K562 (cell line): Measurements from ENCODE around the gene TFAP2B. TPM values are rescaled to one million over a fixed set of nuclear protein-coding genes. Genes with fewer than 3 reads are reported as not detected.
A peak's percentile ranks its signal among the peaks of the same experiment; 100 is the strongest.

Source experiments
- ATAC-seq: fragments of 200-7000 bp; cut with Tn5 transposase; 3 replicates; pipeline ENCODE4 v1.9.1; 2020; ENCODE audit warnings: moderate library complexity
- BruUV-seq: library from RNA; stranded (reverse); fragments of 400-500 nt; replicated peaks from 2 replicates; lab custom pipeline; 2021; lab: Mats Ljungman, UMichigan
- CTCF ChIA-PET: fragments of 300-600 bp; formaldehyde crosslinking; extraction: SDS; loops from one replicate; lab custom pipeline; 2021; ENCODE audit warnings: low intra/inter-chr PET ratio; lab: Yijun Ruan, JAX
- POLR2A ChIA-PET: fragments of 300-600, 350-650 bp; sonication (Branson Sonifier 250); formaldehyde crosslinking; extraction: SDS; loops from one replicate; lab custom pipeline; 2021; ENCODE audit warnings: antibody characterized with exemption, inconsistent platforms; lab: Yijun Ruan, JAX
- DNase-seq, 4 experiments: peaks; one replicate each; pipeline versions ENCODE4 v3.0.0 to v3.0.0-alpha.2; 2011 to 2018; ENCODE audit warnings: low spot score in 3 of 4, mixed read lengths in 3 of 4; ENCODE audit errors: extremely low read depth in 1 of 4
- FAIRE-seq: peaks from 2 replicates; lab custom pipeline; 2011; peaks lifted over from hg19 to GRCh38; lab: Jason Lieb, UNC
- H2AFZ ChIP-seq: 2 replicates; pipeline ENCODE4 v1.6.0; 2011; ENCODE audit warnings: low read depth, low read length, control low read depth, inconsistent platforms
- H3K27ac ChIP-seq: fragments of 200-600 bp; 3 replicates; pipeline ENCODE4 v1.8.0; 2011; ENCODE audit warnings: low read depth, mild to moderate bottlenecking, control low read depth, inconsistent platforms, low read length, moderate library complexity, mixed read lengths; ENCODE audit errors: extremely low read depth
- H3K27me3 ChIP-seq, 2 experiments: fragments of 300-600 bp in 1 of 2; 2 replicates in 1 of 2; 3 replicates in 1 of 2; pipeline versions ENCODE4 v1.6.0 to v1.8.0; 2011; ENCODE audit warnings: inconsistent platforms in 2 of 2, low read length in 2 of 2, mild to moderate bottlenecking in 1 of 2, mixed read lengths in 1 of 2, moderate library complexity in 1 of 2; ENCODE audit not compliant: control insufficient read depth in 2 of 2, insufficient read depth in 2 of 2
- H3K36me3 ChIP-seq: fragments of 300-600 bp; 3 replicates; pipeline ENCODE4 v1.8.0; 2011; ENCODE audit warnings: mild to moderate bottlenecking, low read length, inconsistent platforms; ENCODE audit not compliant: control insufficient read depth, insufficient read depth
- H3K4me1 ChIP-seq, 2 experiments: fragments of 200-600 bp in 1 of 2; replicated peaks in 1 of 2; 2 replicates in 1 of 2; 3 replicates in 1 of 2; pipeline versions ENCODE4 v1.5.1 to v1.8.0; 2011; ENCODE audit warnings: inconsistent platforms in 2 of 2, low read length in 2 of 2, mild to moderate bottlenecking in 1 of 2, mixed read lengths in 1 of 2, moderate library complexity in 1 of 2; ENCODE audit not compliant: control insufficient read depth in 2 of 2, insufficient read depth in 2 of 2
- H3K4me2 ChIP-seq: 2 replicates; pipeline ENCODE4 v1.6.1; 2011; ENCODE audit warnings: low read length, control low read depth, inconsistent platforms, mixed read lengths; ENCODE audit not compliant: insufficient read depth
- H3K4me3 ChIP-seq: fragments of 200-600 bp; sonication (generic), shearing (Covaris generic); 2 replicates; pipeline ENCODE4 v1.5.1; 2016; ENCODE audit warnings: control low read depth, inconsistent platforms
- H3K79me2 ChIP-seq: fragments of 200-600 bp; 3 replicates; pipeline ENCODE4 v1.8.0; 2011; ENCODE audit warnings: low read length, inconsistent platforms; ENCODE audit not compliant: control insufficient read depth, insufficient read depth
- H3K9ac ChIP-seq, 2 experiments: 2 replicates each; pipeline versions ENCODE4 v1.6.0 to v1.6.1; 2011; ENCODE audit warnings: low read depth in 2 of 2, low read length in 2 of 2, control low read depth in 1 of 2, inconsistent platforms in 1 of 2, mild to moderate bottlenecking in 1 of 2, mixed read lengths in 1 of 2; ENCODE audit not compliant: insufficient read depth in 1 of 2
- H3K9me1 ChIP-seq: one replicate; pipeline ENCODE4 v1.6.0; 2011; ENCODE audit warnings: inconsistent platforms, mild to moderate bottlenecking, low read length, moderate library complexity; ENCODE audit not compliant: control insufficient read depth, insufficient read depth
- H3K9me3 ChIP-seq: replicated peaks from 2 replicates; pipeline ENCODE4 v1.5.1; 2011; ENCODE audit warnings: low read depth, low read length, inconsistent platforms; ENCODE audit not compliant: control insufficient read depth, insufficient read depth
- H4K20me1 ChIP-seq: replicated peaks from 2 replicates; pipeline ENCODE4 v1.6.1; 2011; ENCODE audit warnings: low read length, inconsistent platforms, mixed read lengths; ENCODE audit not compliant: control insufficient read depth, insufficient read depth
- CBX8 ChIP-seq: fragments of 200-600 bp; sonication (generic); IDR thresholded peaks from 2 replicates; pipeline ENCODE4 v1.6.1; 2012; ENCODE audit warnings: borderline replicate concordance, mixed run types, low read depth, mild to moderate bottlenecking, moderate library complexity, mixed read lengths, low read length, control low read depth, inconsistent platforms; ENCODE audit not compliant: poor library complexity, severe bottlenecking; ENCODE audit errors: extremely low read depth
- HSF4 ChIP-seq: fragments of 250-450 bp; sonication (Bioruptor Pico); IDR thresholded peaks from 2 replicates; pipeline ENCODE4 v2.1.2; 2022; ENCODE audit warnings: mild to moderate bottlenecking, moderate library complexity, borderline replicate concordance
- KDM5B ChIP-seq: fragments of 200-600 bp; sonication (generic); IDR thresholded peaks from 2 replicates; pipeline ENCODE4 v1.6.1; 2012; ENCODE audit warnings: low read depth, mild to moderate bottlenecking, moderate library complexity, low read length, control low read depth, inconsistent platforms; ENCODE audit not compliant: insufficient replicate concordance
- MCM2 ChIP-seq: fragments of 450-650 bp; IDR thresholded peaks from 2 replicates; pipeline ENCODE4 v1.6.1; 2017; ENCODE audit warnings: low read depth, mild to moderate bottlenecking
- NCOA1 ChIP-seq: fragments of 450-650 bp; IDR thresholded peaks from 2 replicates; pipeline ENCODE4 v1.6.1; 2016; ENCODE audit warnings: low read depth
- RFX1 ChIP-seq: fragments of 450-650 bp; IDR thresholded peaks from 2 replicates; pipeline ENCODE4 v1.6.1; 2016; ENCODE audit warnings: mild to moderate bottlenecking, moderate library complexity
- ZNF695 ChIP-seq: fragments of 450-650 bp; formaldehyde crosslinking; IDR thresholded peaks from 2 replicates; pipeline ENCODE4 v1.4.0; 2020; ENCODE audit warnings: mild to moderate bottlenecking, moderate library complexity
- ZNF75A ChIP-seq: fragments of 450-650 bp; formaldehyde crosslinking; IDR thresholded peaks from 2 replicates; pipeline ENCODE4 v1.4.0; 2020; ENCODE audit warnings: mild to moderate bottlenecking
- WGBS: fragments of 100-300 bp; shearing (Covaris generic); methylation state at CpG from one replicate; pipeline ENCODE4 v1.1.6; 2016; ENCODE audit warnings: low coverage, mixed read lengths; ENCODE audit not compliant: insufficient coverage; ENCODE audit errors: missing lambda C conversion rate; 5-methylcytosine and 5-hydroxymethylcytosine counted together
- in situ Hi-C: fragments of 300-500 bp; cut with MboI; formaldehyde crosslinking; loops from 4 replicates; pipeline ENCODE4 v1.15.0; 2018; ENCODE audit warnings: inconsistent platforms, mixed read lengths
- intact Hi-C: fragments of 100-400 bp; cut with micrococcal nuclease; formaldehyde crosslinking; loops from 2 replicates; pipeline ENCODE4 v1.14.2; 2022
- polyA plus RNA-seq, 8 experiments: library from polyadenylated mRNA; depleted of rRNA in 4 of 8; stranded (reverse) in 5 of 8; unstranded in 3 of 8; fragments of >200 nt; fragmentation: Nextera tagmentation in 2 of 8; fragmentation: Illumina TruSeq in 1 of 8; extraction: Ambion mirVana in 2 of 8; extraction: Trizol in 1 of 8; gene quantifications; 2 replicates each; pipeline versions ENCODE4 v1.2.1 to v1.2.3, GENCODE V29; 2011 to 2014; ENCODE audit warnings: inconsistent platforms in 1 of 8, missing spikeins in 1 of 8
- total RNA-seq, 7 experiments: library from RNA; depleted of rRNA in 6 of 7; stranded (reverse); fragments of >200 nt in 6 of 7; fragmentation: Illumina TruSeq in 2 of 7; extraction: Trizol in 2 of 7; gene quantifications; 2 replicates each; pipeline versions ENCODE4 v1.2.1 to v1.2.3, GENCODE V29; 2011 to 2021; ENCODE audit warnings: low replicate concordance in 1 of 7
- TF ChIP-seq, protein P1 (sequence below): fragments of 450-650 bp; IDR thresholded peaks from 2 replicates; pipeline ENCODE4 v1.6.1; 2017; ENCODE audit warnings: antibody characterized with exemption
- TF ChIP-seq, protein P2 (sequence below): fragments of 200-400 bp; formaldehyde crosslinking; IDR thresholded peaks from 2 replicates; pipeline ENCODE4 v1.6.1; 2017; ENCODE audit warnings: mild to moderate bottlenecking, low read depth, low read length, moderate library complexity
- TF ChIP-seq, protein P3 (sequence below): IDR thresholded peaks from 3 replicates; pipeline ENCODE4 v1.6.1; 2011; ENCODE audit warnings: borderline replicate concordance, mild to moderate bottlenecking; ENCODE audit not compliant: insufficient read length, insufficient read depth
- TF ChIP-seq, protein P4 (sequence below): fragments of 450-650 bp; conservative IDR thresholded peaks from 2 replicates; pipeline ENCODE4 v1.6.1; 2016; ENCODE audit warnings: missing genetic modification characterization, low read depth, mild to moderate bottlenecking, control low read depth, missing compliant biosample characterization
- TF ChIP-seq, protein P5 (sequence below): sonication (generic); formaldehyde crosslinking; IDR thresholded peaks from 2 replicates; pipeline ENCODE4 v1.8.1; 2022; ENCODE audit warnings: missing genetic modification reagents

Gene TFAP2B
- total and polyA plus RNA-seq, 9 of the 15 experiments (the other 6 are each of a cell fraction or from before 2014, with no cell fraction given) = not detected

DNA sequence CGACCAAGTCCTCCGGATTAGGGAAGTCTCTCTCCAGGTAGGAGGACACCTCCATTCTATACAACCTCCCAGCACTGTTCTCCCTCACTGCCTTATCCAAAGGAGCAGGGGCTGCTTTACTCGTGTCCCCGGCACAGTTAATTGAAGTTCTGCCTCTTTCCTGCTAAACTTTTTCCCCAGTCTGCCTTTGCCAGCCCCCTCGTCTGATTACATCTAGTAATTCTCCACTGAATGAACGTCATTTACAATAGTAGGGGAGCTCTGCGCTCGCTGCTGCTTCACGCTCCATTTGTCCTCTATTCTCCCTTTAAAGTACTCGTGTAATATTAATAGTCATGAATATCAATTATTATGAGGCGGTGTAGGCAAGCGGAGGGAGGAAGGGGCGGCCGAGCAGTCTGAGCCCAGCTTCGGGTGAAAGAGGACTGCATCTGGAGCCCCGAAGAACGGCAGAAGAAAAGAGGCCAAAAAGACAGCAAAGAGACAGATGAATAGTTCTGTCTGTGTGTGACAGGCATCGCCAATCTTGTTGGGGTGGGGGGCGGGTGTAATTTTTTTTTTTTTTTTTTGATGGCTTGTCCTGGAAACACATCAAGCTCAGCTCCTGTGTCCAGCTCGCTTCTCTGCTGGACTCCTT, 2.9 kb downstream of the TFAP2B start:
- no peaks in the 10 kb centered on the region for H3K79me2 ChIP-seq
- FAIRE-seq = no peak
- H3K9me3 ChIP-seq = 0 out of 2 replicates have a peak, but pooled peaks cover 3% of the 10 kb centered on the region
- H3K4me2 ChIP-seq = peak overlapping the region; percentile 41
- peaks cover 9 to 15% of the 10 kb centered on the region in 2 experiments; a peak in 4 of 5 replicates for H3K4me1 ChIP-seq
- no peaks in the 10 kb centered on the region for H3K9me1 ChIP-seq
- H2AFZ ChIP-seq = peak overlapping the region; percentile 82
- no peak overlapping the region for H3K9ac ChIP-seq
- CTCF ChIA-PET = no interaction called here
- BruUV-seq = no TSS peak
- ATAC-seq = no peak
- POLR2A ChIA-PET = interaction anchor here (0.7 to 1.4 kb wide), 2 partner anchors 10 to 557 kb away, joined by 3 to 4 read pairs; no protein-coding TSS in a partner anchor
- no peaks in the 10 kb centered on the region for H3K36me3 ChIP-seq
- in situ Hi-C loops (loop anchor here (25.0 kb wide), 2 partner anchors 716 to 1191 kb away; no protein-coding TSS in a partner anchor), intact Hi-C loops (no loop called here)
- no peak overlapping the region for H3K4me3 ChIP-seq
- no peak for DNase-seq
- no peak overlapping the region for H3K27ac ChIP-seq
- H4K20me1 ChIP-seq = no peaks in the 10 kb centered on the region
- WGBS = 45% methylated on average over 17 of the region's 20 CpGs
- H3K27me3 ChIP-seq = no peaks in the 10 kb centered on the region
- TF ChIP-seq RFX1 = no peak
- TF ChIP-seq, protein P1, sequence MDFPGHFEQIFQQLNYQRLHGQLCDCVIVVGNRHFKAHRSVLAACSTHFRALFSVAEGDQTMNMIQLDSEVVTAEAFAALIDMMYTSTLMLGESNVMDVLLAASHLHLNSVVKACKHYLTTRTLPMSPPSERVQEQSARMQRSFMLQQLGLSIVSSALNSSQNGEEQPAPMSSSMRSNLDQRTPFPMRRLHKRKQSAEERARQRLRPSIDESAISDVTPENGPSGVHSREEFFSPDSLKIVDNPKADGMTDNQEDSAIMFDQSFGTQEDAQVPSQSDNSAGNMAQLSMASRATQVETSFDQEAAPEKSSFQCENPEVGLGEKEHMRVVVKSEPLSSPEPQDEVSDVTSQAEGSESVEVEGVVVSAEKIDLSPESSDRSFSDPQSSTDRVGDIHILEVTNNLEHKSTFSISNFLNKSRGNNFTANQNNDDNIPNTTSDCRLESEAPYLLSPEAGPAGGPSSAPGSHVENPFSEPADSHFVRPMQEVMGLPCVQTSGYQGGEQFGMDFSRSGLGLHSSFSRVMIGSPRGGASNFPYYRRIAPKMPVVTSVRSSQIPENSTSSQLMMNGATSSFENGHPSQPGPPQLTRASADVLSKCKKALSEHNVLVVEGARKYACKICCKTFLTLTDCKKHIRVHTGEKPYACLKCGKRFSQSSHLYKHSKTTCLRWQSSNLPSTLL = no peak
- no peak for TF ChIP-seq ZNF75A (CRISPR knock-in tag)
- no peak for TF ChIP-seq HSF4
- TF ChIP-seq, protein P2, sequence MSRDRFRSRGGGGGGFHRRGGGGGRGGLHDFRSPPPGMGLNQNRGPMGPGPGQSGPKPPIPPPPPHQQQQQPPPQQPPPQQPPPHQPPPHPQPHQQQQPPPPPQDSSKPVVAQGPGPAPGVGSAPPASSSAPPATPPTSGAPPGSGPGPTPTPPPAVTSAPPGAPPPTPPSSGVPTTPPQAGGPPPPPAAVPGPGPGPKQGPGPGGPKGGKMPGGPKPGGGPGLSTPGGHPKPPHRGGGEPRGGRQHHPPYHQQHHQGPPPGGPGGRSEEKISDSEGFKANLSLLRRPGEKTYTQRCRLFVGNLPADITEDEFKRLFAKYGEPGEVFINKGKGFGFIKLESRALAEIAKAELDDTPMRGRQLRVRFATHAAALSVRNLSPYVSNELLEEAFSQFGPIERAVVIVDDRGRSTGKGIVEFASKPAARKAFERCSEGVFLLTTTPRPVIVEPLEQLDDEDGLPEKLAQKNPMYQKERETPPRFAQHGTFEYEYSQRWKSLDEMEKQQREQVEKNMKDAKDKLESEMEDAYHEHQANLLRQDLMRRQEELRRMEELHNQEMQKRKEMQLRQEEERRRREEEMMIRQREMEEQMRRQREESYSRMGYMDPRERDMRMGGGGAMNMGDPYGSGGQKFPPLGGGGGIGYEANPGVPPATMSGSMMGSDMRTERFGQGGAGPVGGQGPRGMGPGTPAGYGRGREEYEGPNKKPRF = no peak
- TF ChIP-seq CBX8 = no peak
- no peak for TF ChIP-seq KDM5B
- TF ChIP-seq, protein P3, sequence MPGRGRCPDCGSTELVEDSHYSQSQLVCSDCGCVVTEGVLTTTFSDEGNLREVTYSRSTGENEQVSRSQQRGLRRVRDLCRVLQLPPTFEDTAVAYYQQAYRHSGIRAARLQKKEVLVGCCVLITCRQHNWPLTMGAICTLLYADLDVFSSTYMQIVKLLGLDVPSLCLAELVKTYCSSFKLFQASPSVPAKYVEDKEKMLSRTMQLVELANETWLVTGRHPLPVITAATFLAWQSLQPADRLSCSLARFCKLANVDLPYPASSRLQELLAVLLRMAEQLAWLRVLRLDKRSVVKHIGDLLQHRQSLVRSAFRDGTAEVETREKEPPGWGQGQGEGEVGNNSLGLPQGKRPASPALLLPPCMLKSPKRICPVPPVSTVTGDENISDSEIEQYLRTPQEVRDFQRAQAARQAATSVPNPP = no peak
- no peak for TF ChIP-seq NCOA1
- TF ChIP-seq, protein P4, sequence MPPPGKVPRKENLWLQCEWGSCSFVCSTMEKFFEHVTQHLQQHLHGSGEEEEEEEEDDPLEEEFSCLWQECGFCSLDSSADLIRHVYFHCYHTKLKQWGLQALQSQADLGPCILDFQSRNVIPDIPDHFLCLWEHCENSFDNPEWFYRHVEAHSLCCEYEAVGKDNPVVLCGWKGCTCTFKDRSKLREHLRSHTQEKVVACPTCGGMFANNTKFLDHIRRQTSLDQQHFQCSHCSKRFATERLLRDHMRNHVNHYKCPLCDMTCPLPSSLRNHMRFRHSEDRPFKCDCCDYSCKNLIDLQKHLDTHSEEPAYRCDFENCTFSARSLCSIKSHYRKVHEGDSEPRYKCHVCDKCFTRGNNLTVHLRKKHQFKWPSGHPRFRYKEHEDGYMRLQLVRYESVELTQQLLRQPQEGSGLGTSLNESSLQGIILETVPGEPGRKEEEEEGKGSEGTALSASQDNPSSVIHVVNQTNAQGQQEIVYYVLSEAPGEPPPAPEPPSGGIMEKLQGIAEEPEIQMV = no peak
- no peak for TF ChIP-seq ZNF695
- TF ChIP-seq, protein P5, sequence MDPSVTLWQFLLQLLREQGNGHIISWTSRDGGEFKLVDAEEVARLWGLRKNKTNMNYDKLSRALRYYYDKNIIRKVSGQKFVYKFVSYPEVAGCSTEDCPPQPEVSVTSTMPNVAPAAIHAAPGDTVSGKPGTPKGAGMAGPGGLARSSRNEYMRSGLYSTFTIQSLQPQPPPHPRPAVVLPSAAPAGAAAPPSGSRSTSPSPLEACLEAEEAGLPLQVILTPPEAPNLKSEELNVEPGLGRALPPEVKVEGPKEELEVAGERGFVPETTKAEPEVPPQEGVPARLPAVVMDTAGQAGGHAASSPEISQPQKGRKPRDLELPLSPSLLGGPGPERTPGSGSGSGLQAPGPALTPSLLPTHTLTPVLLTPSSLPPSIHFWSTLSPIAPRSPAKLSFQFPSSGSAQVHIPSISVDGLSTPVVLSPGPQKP (CRISPR knock-in tag) = no peak
- no peak for TF ChIP-seq MCM2
